GM21526 (cell line): Measurements from ENCODE around the gene HIVEP1.

Experiments used
- ATAC-seq: cut with Tn5 transposase; IDR thresholded peaks from one replicate; pipeline ENCODE4 v1.9.1; 2021; ENCODE audit warnings: moderate library complexity; ENCODE audit not compliant: unreplicated experiment, low FRiP score

The HIVEP1 gene

DNA sequence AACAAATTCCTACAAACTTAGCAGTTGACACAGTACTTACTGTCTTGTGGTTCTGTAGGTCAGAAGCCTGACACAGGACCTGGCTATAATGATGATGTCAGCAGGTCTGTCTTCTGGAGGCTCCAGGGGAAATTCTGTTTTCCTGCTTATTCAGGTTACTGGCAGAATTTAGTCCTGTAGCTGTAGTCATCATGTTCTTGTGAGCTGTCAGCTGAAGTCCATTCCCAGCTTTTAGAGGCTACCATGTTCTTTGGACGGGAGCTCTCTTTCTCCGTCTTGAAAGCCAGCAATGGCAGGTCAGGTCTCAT, 99.2 kb downstream of the HIVEP1 start:
- no peak for ATAC-seq

GRCh38 chr6:12112540-12113189, 100.6 kb downstream of the HIVEP1 start:
- ATAC-seq: no peak

- no peak for ATAC-seq
Measured at GRCh38 chr6:12113190-12113577, 101.1 kb downstream of the HIVEP1 start.

GRCh38 chr6:12114055-12114503, 102.0 kb downstream of the HIVEP1 start:
- ATAC-seq: no peak

- no peak for ATAC-seq
Measured at GRCh38 chr6:12115001-12115400, 102.9 kb downstream of the HIVEP1 start.

GRCh38 chr6:12115492-12115891, 103.4 kb downstream of the HIVEP1 start:
- no peak for ATAC-seq

- no peak for ATAC-seq
Measured at GRCh38 chr6:12116264-12116800, 104.2 kb downstream of the HIVEP1 start.

GRCh38 chr6:12116978-12117377, 104.9 kb downstream of the HIVEP1 start:
- ATAC-seq: no peak

DNA sequence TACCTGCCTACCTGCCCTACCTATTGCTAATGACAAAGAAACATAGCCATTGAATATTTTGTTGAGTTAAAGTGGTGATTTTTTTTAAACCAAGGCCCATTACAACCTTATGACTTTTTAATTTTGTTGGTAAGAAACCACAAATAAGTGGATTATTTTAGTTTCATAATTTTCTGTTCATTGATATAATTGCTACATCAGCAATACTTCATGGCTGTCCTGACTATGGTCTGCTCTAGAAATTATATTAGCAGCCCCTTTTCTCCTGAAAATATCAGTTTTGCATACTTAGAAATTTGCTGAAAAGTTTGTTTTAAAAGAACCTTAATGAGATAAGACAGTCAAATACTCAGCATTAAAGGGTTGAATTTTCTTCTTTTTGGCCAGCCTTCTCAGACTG, 106.5 kb downstream of the HIVEP1 start:
- no peak for ATAC-seq

DNA sequence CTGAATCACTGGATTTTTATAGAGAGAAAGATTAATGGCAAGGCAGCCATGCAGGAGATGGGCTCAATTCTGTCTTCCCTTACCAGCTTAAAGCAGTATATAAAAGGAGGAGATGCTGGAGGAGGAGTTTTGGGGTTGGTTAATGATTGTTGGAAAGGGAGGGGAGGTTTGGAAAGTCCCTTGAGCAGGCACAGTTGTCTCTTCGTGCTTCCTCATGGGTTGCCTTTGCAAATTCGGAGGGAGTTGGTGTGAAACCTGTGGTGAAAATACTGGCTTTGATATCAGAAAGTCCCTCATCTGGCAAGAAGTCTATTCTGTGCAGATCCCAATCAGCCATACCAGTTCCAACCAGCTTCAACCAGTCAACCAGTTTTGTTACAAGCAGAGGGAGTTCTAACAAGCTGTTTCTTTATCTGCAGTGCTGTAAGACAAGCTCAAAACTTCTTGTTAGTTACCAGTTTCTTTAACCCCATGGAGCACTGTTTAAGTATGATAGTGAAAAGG, 107.0 kb downstream of the HIVEP1 start:
- ATAC-seq: peak; percentile 49

DNA sequence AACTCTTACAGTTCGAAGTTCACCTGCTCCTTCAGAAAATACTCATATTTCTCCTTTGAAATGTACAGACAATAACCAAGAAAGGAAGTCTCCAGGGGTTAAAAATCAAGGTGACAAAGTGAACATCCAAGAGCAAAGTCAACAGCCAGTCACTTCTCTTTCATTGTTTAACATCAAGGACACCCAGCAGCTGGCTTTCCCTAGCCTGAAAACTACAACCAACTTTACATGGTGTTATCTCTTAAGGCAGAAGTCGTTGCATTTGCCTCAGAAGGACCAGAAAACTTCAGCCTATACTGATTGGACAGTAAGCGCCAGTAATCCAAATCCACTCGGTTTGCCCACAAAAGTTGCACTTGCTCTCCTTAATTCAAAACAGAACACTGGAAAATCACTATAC, 113.3 kb downstream of the HIVEP1 start:
- no peak for ATAC-seq

GRCh38 chr6:12126051-12126450, 113.9 kb downstream of the HIVEP1 start:
- no peak for ATAC-seq

- no peak for ATAC-seq
Measured at GRCh38 chr6:12129523-12129922, 117.4 kb downstream of the HIVEP1 start.

DNA sequence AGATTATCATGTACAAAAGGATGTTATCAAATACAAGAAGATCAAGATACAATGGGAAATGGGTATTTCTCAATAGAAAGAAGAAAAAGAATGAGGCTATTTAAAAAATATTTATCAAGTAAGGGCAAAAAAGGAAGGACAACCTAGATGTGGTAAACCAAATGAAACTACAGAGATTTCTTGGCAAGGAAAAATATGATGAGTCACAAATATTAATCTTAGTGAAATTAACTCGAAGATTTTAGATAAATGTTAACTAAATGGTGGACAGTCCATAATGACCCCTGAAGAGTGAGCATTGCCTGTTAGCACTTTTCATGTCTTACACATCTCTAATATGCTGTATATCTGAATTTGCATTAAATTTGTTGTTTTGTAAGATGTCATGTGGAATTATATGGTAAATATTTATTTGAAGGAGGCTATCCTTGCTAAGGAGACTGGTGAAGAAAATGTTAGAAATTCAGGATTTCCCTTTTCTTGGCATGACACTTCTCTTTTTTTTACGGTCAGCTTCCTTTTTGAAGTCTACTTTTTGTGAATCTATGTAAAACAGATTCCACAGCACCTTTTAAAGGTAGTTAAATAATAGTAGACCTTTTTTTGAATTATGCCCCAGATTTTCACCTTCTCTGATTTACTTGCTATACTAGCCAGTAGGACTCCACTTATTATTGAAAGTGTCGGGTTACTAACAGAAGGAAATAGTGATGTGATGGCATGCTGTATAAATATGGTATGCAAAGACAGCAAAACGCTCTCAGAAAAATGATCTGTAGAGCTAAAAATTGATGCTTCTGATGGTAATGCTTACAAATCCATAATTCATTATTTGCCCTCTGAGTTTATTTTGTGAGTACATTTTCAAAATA, 120.5 kb downstream of the HIVEP1 start:
- ATAC-seq: no peak

GRCh38 chr6:12134581-12134980, 122.5 kb downstream of the HIVEP1 start:
- ATAC-seq: no peak

DNA sequence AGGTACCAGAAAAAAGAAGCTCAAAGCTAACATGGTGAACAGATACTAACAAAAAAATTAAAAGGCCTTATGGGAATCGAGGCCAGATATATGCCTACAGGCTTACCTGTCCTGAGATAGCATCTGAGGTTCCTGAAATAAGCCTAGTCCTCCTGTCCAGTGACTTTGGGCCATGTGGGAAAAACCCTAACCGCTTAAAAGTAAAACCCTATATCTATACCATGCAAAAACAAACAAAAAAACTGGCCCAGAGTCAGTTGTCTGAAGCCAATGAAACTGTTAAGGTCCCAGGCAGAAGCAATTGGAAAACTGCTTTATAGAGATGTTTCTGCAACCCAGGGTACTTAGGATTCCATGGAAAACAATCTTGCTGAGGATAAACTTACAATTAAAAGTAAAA, 122.9 kb downstream of the HIVEP1 start:
- no peak for ATAC-seq

DNA sequence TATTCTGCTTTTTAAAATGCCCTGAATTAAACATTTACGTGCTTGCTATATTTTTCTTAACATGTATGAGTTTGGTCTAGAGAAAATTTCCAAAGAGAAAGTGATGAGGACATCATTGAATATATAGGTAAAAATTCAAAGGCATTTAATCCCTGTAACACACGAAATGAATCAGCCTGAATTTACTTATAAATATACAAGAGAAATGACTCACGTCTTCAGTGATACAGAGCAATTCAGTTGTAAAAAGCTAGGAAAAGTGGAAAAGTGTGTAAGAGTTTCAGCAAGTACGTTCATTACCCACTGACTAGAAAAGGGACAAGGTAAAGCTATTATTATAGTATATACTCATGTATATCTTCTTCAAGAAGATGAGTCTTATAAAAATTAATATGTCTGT, 124.8 kb downstream of the HIVEP1 start:
- no peak for ATAC-seq

DNA sequence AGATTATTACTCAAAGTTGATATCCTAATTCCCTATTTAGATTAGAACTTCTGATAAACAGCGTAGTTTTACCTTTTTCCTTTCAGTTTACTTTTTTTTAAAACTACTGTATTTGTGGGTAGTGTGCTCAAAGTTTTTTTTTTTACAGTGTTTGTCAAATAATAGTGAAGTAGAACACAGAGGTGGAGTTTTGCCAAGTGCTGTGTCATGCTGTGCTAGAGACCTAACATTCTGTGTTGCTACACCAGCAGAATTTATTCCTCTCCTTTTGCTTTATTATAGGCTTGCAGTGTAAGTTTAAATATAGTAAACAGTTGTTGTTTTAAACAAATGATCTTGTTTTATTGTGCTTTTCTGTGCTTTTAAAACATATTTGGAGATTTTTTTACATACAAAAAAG, 125.4 kb downstream of the HIVEP1 start:
- ATAC-seq: no peak

- ATAC-seq: no peak
Measured at GRCh38 chr6:12138381-12138780, 126.3 kb downstream of the HIVEP1 start.

GRCh38 chr6:12138936-12139335, 126.8 kb downstream of the HIVEP1 start:
- ATAC-seq: no peak

- ATAC-seq: no peak
Measured at GRCh38 chr6:12147557-12148316, 135.6 kb downstream of the HIVEP1 start.
